GM19467 (cell line): ENCODE data around the gene ZFP69.
"Not testable (repeated sequence)": the region's sequence is repeated elsewhere in the genome, so short reads cannot be mapped to it uniquely, and the experiment has no call there.

Source experiments
- ATAC-seq: cut with Tn5 transposase; IDR thresholded peaks from one replicate; pipeline ENCODE4 v1.9.1; 2021; ENCODE audit warnings: mild to moderate bottlenecking, moderate library complexity; ENCODE audit not compliant: unreplicated experiment

Gene ZFP69

GRCh38 chr1:40476924-40477677 lies at the start of gene ZFP69:
TSS of gene ZFP69 (plus strand) at chr1:40477290. CDS start at chr1:40479362, 2,072 bp downstream.
- ATAC-seq: peak; percentile 76

DNA sequence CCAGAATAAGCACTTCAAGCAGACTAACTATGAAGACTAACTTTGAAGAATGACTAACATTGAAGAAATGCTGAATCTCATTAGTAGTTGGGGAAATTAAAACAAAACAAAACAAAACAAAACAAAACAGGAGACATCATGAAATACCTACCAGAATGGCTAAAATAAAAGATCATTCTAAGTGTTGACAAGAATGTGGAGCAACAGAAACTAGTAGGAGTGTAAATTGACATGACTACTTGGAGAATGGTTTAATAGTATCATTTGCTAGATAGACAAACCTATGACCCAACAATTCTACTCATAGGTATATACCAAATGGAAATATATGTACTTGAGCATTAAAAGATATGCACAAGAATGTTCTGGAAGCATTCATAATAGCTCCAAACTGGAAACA lies 45.7 kb upstream of the ZFP69 start:
- no peak for ATAC-seq

- no peak for ATAC-seq
These were observed 44.3 kb upstream of the ZFP69 start for GRCh38 chr1:40432644-40433390.

DNA sequence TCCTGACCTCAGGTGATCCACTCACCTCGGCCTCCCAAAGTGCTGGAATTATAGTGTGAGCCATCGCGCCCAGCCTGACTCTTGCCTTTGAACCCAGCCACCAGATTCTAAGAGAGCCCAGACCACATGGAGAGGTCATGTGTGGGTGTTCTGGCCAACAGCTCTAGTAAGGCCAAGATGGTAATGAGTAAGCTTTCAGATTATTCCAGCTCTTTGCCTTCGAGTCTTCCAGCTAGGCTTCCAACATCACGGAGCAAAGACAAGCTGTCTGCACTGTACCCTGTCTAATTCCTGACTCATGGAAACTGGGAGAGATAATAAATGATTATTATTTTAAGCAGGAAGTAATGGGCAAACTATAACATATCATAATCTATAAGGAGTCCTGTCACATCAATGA lies 41.6 kb upstream of the ZFP69 start:
- ATAC-seq: no peak

GRCh38 chr1:40435876-40436275 lies 41.2 kb upstream of the ZFP69 start:
- no peak for ATAC-seq

- ATAC-seq: no peak
These were observed 38.6 kb upstream of the ZFP69 start for GRCh38 chr1:40438391-40439015.

DNA sequence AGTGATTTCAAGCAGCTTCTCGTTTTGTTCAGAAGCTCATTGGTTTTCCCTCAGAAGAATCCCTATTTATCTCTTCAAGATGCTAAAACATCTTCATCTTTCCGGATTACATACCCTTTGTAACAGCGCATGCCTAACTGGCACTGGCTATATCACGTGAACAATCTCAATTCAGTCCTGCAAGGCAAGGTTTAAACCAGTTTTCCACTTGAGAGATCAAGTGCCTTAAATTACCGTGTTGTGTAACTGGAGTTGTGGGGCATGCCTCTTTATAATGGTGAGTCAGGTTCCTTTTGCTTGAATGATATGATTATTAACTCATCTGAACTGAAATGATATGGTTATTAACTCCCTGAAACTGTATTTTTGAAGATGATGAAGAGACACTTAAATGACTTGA lies 37.8 kb upstream of the ZFP69 start:
- no peak for ATAC-seq

DNA sequence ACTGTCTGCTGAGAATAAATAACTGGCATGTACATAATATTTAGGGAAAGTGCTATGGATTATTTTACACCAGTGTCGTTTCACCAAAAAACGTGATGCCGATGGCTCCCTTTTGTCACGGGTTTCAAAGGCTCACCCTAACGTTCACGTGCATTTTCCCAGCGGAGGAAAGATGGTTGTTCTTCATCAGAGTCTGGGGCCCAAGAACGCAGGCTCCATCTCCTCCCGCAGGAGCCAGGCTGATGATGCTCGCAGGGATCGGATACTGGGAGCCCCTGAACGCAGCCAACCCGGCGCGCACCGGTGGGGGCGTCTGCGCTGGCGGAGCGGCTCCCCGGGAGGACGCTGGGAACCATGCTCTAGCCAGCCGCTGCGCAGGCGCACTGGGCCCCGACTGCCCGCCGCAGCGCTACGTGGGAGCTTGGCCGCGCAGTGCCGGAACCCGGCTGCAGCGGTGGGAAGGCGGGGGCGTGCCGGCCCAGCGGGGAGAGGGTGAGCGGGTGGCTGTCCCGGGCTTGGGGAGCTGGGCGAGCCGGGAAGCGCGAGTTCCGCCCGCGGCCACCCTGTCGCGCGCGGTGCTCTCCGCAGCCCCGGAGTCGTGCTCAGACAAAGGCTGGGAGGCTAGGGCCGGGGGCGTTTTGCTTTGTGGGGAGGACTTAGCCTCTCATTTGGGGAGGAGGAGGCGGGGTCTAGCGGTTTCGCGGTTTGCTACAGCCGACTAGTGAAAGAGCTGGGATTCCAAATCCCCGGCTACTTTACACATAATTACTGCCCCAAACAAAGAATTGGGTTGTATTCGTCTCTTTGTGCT lies 27.2 kb upstream of the ZFP69 start, which contains the start of gene ZFP69B:
TSS of gene ZFP69B (plus strand) at position 793 of the 811 bp plus-strand sequence. CDS start 486 bp downstream, outside the sequence.
- ATAC-seq: peak; percentile 87

GRCh38 chr1:40450495-40451237 lies 26.4 kb upstream of the ZFP69 start:
- ATAC-seq: peak; percentile 3

- no peak for ATAC-seq
These were observed 25.9 kb upstream of the ZFP69 start for GRCh38 chr1:40451238-40451585.

DNA sequence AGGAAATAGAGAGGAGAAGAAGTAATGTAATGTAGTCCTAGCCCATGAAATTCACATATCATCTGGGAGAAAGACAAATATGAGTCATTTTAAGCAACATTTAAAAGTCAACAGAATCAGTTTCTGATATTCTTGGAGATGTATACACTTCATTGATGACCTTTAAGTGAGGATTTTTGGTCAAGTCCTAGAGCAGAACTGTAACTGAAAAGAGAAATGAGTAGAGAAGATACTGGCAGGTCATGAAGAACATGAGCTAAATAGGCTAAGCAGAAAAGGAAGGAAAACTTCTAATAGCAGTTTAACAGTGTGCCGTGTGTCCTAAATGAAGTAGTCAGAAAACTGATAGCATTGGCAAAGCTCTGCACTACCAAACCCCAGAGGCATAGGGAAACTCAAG lies 22.2 kb upstream of the ZFP69 start:
- ATAC-seq: no peak

GRCh38 chr1:40462956-40463590 lies 14.0 kb upstream of the ZFP69 start:
- ATAC-seq: no peak

DNA sequence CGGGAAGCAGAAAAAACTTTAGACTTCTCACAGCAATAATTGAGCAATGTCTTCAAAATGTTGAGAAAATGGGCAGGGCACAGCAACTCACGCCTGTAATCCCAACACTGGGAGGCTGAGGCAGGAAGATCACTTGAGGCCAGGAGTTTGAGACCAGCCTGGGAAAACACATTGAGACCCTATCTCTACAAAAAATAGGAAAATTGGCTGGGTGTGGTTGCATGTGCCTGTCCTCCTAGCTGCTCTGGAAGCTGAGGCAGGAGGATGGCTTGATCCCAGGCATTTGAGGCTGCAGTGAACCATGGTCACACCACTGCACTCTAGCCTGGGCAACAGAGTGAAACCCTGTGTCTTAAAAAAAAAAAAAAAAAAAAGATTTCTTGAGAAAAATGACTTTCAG lies 7.8 kb upstream of the ZFP69 start:
- ATAC-seq: no peak

GRCh38 chr1:40475268-40475667 lies 1.8 kb upstream of the ZFP69 start:
- no peak for ATAC-seq

- no peak for ATAC-seq
These were observed 576 bp downstream of the ZFP69 start for GRCh38 chr1:40477678-40478053.

DNA sequence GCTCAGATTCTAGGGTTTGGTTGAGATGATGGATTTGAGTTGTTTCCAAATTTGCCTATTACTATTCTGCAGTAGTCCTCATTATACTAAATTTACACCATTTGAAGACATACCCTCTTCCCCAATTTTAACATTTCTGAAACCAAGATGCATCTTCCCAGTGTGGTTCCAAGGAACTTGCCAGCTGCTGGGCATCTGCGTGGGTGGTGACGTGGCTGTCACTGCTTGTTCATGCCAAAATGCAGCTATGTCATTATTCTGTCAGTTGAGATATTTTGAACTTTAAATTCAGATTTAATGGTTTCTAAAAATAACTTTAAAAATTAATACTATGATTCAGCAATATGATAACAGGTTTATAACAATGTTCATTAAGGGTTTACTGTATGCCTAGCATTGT lies 1.2 kb downstream of the ZFP69 start:
- no peak for ATAC-seq

DNA sequence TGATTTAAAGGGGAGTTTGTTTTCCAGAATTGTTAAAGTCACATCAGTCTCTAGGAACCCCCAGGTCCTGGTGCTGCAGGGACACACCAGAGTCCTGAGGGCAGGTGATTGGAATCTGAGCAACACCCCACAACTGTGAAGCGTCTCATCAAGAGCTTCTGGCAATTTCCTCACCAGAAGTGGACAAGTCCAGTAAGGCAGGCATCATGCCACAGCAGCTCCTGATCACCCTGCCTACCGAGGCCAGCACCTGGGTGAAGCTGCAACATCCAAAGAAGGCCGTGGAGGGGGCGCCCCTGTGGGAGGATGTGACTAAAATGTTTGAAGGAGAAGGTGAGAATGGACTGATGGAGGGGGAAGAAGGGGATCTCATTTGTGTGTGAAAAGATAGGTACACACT lies 2.1 kb downstream of the ZFP69 start:
- ATAC-seq: no peak

GRCh38 chr1:40495315-40495903 lies 18.3 kb downstream of the ZFP69 start:
- ATAC-seq: no peak

DNA sequence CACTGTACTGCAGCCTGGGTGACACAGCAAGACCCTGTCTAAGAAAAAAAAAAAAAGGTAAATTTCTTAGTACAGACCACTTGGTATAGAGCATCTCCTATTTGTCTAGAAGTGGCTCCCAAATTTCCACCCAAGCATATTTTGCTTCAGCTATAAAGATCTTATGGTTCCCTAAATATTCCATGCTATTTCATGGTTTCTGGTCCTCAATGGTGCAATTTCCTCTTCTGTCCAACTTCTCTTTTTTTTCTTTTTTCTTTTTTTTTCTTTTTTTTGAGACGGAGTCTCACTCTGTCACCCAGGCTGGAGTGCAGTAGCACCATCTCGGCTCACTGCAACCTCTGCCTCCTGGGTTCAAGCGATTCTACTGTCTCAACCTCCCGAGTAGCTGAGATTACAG lies 25.6 kb downstream of the ZFP69 start:
- ATAC-seq: not testable (repeated sequence)

GRCh38 chr1:40507973-40508372 lies 30.9 kb downstream of the ZFP69 start:
- ATAC-seq: no peak
